AG04449 (cell line): Measurements from ENCODE around the gene ALG12.

ENCODE experiments used
- CTCF ChIA-PET: fragments of 350-600 bp; formaldehyde crosslinking; extraction: SDS; loops from one replicate; lab custom pipeline; 2021; ENCODE audit warnings: antibody characterized with exemption; lab: Yijun Ruan, JAX
- POLR2A ChIA-PET: fragments of 400-600, 350-600 bp; formaldehyde crosslinking; extraction: SDS; loops from one replicate; lab custom pipeline; 2020; ENCODE audit warnings: antibody characterized with exemption, inconsistent platforms; lab: Yijun Ruan, JAX
- DNase-seq: peaks from one replicate; pipeline ENCODE4 v3.0.0-alpha.2; 2010; ENCODE audit warnings: low read depth, low spot score
- H3K4me3 ChIP-seq: 2 replicates; pipeline ENCODE4 v1.5.1; 2011; ENCODE audit warnings: low read depth, mild to moderate bottlenecking, control low read depth, low read length
- TF ChIP-seq, protein P1 (sequence below): IDR thresholded peaks from one replicate; pipeline ENCODE4 v1.5.1; 2011; ENCODE audit warnings: mild to moderate bottlenecking, moderate library complexity, low read length, control low read depth, inconsistent platforms; ENCODE audit not compliant: insufficient read depth; ENCODE audit errors: missing control alignments

ALG12 gene

DNA sequence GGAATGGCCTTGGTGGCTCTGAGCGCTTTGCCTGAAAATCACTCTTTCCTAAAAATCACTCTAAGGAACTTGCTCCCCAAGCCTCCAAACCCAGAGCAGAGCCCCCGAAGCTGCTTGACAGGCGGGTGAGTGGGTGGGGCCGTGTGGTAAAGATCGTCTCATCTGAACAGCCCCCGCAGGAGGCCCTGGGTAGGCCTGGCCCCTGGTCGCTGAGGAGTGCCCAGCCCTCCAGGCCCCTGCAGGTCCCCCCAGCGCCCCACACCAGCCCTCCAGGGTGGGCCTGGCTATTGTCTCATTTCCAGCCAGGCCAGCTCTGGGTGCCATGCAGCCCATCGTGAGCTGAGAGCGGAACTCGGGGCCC is 25.1 kb upstream of the ALG12 start:
- no peak overlapping the region for H3K4me3 ChIP-seq
- CTCF ChIA-PET: no interaction called here
- TF ChIP-seq, protein P1, sequence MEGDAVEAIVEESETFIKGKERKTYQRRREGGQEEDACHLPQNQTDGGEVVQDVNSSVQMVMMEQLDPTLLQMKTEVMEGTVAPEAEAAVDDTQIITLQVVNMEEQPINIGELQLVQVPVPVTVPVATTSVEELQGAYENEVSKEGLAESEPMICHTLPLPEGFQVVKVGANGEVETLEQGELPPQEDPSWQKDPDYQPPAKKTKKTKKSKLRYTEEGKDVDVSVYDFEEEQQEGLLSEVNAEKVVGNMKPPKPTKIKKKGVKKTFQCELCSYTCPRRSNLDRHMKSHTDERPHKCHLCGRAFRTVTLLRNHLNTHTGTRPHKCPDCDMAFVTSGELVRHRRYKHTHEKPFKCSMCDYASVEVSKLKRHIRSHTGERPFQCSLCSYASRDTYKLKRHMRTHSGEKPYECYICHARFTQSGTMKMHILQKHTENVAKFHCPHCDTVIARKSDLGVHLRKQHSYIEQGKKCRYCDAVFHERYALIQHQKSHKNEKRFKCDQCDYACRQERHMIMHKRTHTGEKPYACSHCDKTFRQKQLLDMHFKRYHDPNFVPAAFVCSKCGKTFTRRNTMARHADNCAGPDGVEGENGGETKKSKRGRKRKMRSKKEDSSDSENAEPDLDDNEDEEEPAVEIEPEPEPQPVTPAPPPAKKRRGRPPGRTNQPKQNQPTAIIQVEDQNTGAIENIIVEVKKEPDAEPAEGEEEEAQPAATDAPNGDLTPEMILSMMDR: no peak
- DNase-seq: no peak
- POLR2A ChIA-PET: no interaction called here

- no peak overlapping the region for H3K4me3 ChIP-seq
- ChIA-PET POLR2A (no interaction called here), CTCF (no interaction called here)
- TF ChIP-seq, protein P1: no peak
- DNase-seq: no peak
Measured at GRCh38 chr22:49942565-49943404, 24.5 kb upstream of the ALG12 start.

GRCh38 chr22:49941507-49942316 is 23.5 kb upstream of the ALG12 start:
- H3K4me3 ChIP-seq: no peak overlapping the region
- CTCF ChIA-PET: no interaction called here
- TF ChIP-seq, protein P1: no peak
- no peak for DNase-seq
- POLR2A ChIA-PET: no interaction called here

GRCh38 chr22:49938565-49939136 is 20.4 kb upstream of the ALG12 start:
- TF ChIP-seq, protein P1: no peak
- H3K4me3 ChIP-seq: no peak overlapping the region
- no peak for DNase-seq
- ChIA-PET POLR2A (no interaction called here), CTCF (interaction anchor here (0.7 kb wide), 1 partner anchor 92 kb away, joined by 3 read pairs; no protein-coding TSS in a partner anchor)

- POLR2A ChIA-PET: interaction anchor here (2.1 kb wide), 1 partner anchor 14 kb away, joined by 6 read pairs; no protein-coding TSS in a partner anchor
- TF ChIP-seq, protein P1: no peak
- no peak for DNase-seq
- no peak overlapping the region for H3K4me3 ChIP-seq
- CTCF ChIA-PET: interaction anchor here (0.7 kb wide), 1 partner anchor 93 kb away, joined by 3 read pairs; no protein-coding TSS in a partner anchor
Measured at GRCh38 chr22:49937758-49938564, 19.7 kb upstream of the ALG12 start.
